NCI-H146 treated with DMSO at 0.1 percent for 48 hours (cell line): ENCODE measurements around the gene SPTBN1.

Experiments used
- DNase-seq: peaks from one replicate; lab custom pipeline; 2025; ENCODE audit not compliant: unreplicated experiment; lab: John Stamatoyannopoulos, UW

Gene SPTBN1

DNA sequence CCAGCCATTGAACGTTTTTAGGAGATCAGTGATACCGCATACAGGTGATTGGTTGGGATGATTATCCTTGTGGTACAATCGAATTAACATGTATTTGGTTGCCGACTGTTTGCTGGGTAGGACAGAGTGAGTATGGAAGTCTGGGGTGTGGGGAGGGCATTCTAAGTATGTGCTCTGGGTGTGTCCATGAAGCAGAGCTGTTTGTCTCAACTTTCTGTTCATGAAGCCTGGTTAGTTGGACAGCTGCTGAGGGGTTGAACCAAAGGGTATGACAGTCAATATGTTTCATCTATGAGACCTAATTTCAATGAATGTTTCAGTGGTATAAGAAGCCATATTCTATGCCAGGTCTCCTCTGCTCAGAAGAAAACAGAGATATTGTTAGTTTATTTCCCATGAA is 21.9 kb upstream of the SPTBN1 start:
- DNase-seq, result no peak

DNA sequence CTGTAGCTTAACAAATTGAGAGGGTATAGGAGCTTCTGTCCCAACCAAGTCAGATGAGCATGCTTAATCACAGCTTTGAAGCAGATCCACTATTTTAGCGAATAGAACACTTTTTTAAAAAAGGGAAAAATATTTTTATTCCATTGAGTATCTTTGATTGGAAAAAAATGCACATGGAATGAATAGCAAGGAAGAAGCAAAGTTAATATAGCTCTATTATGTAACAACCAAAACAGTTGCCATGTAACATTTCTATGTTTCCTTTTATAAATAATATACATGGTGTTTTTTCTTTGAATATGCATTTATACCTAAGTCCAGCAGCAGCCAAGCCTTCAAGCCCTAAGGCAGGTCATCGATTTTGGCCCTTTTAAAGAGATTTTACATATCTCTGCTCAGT is 21.4 kb upstream of the SPTBN1 start:
- no peak for DNase-seq

DNA sequence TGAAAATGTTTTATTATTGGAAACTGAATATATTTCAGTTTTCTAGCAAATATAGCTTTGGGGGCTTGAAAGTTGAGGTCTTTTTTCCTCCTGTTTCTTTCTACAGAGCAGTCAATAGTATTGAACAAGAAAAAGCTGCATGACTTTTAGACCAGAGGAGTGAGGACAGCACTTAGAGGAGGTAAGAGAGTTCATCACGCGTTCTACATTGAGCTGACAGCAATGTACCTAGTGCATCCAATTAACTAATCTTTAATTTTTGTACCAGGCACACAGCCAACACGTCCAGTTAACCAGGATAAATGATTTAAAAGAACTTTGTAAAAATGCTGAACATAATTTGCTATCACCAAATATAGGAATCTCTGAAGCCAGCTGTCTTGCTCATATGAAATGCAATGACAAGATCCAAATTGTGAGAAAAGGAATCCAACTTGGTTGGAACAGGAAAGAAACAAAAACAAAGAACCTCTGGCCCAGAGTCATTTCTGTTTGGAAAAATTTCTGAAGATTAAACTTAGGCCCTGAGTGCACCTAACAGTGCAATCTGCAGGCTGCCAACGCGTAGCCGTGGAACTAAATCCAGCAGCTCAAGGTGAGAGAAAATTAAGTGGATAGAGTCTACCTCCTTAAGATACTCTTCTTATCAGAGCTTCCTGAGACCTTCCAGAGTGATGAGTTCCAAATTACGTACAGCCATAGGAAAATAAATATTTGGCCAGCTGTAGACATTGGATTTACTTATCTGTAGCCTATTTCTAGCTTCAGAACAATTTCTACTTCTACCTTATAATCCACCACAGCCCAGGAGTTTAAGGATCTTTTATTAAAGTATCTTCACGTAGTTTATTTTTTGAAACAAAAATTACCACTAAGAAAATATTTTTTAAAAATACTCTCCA is 20.6 kb upstream of the SPTBN1 start:
- no peak for DNase-seq

DNA sequence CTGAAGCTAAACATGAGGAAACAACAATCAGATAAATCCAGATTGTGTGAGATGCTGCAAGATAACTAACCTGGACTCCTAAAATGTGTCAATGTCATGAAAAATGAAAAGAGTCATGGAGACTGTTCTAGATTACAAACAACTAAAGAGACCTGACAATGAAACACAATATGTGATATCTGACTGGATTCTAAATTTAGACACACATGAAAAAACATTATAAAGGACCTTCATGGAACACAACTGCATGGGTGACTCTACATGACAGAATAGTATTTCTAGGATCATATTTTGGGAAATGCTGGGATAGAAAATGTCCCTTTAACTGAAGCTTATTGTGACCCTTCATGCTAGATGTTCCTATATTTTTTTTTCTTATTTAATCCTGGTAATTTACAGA is 18.5 kb upstream of the SPTBN1 start:
- DNase-seq, result no peak

DNA sequence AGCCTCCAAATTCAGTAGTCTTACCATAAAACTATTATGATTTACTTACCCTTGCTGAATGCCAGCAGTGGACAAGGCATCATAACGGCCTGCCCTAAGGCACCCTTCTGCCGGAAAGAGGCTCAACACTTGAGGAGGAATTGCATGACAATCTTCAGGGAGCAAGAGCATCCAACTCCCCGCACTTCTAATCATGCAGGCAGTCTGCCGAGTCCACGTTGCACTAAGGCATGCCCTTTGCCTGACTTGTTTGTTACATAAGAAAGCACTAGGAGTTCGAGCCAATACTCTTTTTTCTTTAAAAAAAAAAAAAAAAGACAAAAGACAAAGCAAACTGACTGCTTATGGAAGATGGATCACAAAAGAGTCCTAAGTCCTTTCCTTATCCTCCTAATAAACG is 17.9 kb upstream of the SPTBN1 start:
- DNase-seq, result no peak

DNA sequence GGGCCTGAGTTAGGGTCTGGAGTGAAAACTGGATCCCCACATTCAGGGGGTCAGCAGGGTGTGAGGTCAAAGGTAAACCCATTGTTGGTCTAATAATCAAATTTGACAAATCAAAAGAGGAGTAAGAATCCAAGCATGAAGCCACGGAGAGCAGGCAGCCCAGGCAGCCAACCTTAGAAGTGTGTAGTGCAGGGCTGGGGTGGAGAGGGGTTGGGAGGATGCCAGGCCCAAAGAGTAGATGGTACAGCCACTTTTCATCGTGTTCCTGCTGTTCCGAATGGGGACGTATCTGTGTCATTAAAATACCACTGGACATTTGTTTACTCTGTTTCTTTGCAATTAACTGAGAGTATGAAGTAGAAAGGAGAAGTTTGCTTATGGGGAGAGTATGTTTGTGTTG is 16.5 kb upstream of the SPTBN1 start:
- DNase-seq, result no peak

DNA sequence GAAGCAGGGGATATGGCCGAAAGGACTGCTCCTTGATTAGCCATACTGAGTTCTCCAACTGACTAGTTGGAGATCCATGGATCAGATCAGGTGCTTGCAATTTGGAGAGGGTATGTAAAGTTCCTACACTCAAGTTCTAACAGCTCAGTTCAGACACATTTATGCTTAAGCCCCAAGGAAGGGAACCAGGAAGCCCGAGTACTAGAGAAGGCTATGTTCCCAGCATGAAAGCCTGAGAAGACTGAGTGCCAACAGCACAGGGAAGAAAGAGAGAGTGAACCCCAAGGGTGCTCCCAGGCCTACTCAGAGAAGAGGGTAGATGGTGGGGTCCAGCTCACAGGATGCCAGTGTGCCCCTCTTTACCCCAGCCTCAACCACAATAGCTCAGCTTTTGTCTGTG is 16.1 kb upstream of the SPTBN1 start:
- DNase-seq, result no peak

DNA sequence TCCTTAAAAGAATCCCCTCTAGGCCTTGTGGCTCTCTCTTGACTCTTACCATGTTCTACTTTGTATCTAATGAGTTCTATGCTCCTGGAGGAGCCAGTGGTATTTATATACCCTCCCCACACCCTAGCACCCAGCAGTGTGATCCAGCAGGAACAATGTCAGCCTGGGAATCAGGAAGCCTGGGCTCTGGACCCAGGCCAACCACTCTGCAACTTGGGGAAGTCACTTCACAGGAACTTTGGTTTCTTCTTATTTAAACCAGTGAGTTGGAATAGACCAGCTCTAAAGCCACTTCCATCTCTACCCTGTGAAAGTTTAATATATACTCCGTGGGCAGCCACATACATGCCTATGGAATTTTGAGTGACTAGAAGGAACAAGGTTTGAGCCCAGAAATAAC is 11.6 kb upstream of the SPTBN1 start:
- DNase-seq, result no peak

DNA sequence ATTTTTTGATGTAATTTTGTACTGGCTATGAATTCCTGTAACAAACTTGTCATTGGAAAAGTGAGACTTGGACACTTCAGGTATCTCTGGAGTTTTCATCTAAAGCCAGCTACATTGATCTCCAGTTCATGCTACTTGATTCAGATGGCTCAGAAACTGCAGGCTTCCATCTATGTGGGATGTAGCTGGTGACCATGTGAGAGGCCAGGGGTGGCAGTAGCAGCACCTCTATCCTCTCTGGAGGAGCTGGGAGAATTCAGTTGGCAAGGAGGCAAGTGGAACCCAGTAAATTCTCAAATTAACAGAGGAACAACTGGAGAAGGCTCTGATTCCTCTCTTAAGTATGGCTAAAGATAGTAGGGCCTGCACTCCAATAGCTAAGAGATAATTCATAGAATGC is 10.0 kb upstream of the SPTBN1 start:
- no peak for DNase-seq

DNA sequence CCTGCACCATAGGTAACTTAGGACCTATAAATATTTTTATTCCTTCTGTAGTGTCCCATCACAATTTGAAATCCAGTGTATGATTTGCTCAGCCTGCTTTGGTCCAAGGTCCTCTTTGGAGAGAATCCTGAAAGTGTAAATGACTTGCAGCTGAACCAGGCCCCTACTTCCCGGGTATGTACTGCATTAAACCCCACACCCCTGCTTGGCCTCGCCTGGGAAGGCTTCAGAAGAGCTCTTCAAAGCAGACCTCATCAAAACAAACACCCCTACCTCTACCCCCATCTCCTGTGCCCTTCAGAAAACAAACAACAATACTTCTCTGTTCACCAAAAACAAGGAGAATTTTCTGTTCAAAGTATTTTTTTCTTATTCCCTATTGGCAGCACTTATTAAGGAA is 9.5 kb upstream of the SPTBN1 start:
- no peak for DNase-seq

DNA sequence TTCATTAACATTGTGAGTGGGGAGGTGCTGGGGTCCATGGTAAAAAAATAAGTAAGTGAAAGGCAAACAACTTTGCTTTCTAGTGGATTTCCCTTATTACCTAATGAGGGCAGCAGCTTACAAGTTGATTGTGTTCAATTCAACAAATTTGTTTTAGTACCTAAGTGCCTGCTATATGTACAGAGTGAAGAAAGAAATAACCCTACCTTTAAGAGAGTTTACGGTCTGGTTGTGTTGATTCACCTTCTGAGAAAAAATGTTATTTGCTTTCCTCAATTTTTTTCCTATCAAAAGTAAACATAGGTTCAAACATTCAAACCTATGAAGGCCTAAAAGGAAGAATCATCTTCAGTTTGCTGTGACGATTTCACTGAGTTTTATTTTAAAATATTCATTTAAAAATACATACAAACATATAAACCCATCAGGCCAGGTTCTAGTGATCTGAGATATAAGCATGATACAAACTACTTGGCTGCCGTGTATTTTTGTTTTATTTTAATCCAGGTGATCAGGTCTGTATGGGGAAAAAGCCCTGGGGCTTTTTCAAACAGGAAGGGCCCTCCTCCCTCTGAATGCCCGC is 1.5 kb upstream of the SPTBN1 start:
- peak; percentile 44 for DNase-seq

DNA sequence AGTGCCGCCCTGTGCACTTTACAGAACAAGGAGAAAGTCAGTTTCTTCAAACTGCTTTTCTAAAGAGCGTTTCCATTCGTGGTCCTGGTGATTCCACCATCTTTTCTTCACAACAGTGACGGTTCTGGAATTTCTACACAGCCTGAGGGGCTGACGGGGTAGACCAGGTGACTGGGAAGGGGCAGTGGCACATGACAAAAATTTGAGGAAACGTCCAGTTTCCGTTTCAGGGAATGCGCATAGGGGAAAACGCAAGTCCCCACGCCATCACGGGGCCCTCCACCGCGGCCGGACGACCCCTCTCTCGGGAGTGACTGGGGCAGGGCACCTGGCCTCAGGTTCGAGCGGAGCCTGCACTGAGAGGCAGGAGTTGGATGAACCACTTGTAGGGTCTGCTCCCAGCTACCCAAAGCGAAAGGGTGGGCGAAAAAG is 980 bp upstream of the SPTBN1 start:
- no peak for DNase-seq

DNA sequence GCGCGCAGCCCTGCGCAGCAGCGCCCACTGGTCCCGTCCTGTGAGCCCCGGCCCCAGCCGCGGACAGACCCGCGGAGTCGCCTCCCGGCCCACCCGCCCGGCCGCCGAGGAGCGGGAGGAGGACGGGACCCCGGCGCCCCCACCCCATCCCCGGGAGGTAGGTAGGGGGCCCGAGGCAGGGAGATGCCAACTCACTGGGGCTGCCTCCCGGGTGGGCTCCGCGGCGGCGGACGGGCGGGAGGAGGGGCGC is 160 bp downstream of the SPTBN1 start:
- DNase-seq, result no peak

DNA sequence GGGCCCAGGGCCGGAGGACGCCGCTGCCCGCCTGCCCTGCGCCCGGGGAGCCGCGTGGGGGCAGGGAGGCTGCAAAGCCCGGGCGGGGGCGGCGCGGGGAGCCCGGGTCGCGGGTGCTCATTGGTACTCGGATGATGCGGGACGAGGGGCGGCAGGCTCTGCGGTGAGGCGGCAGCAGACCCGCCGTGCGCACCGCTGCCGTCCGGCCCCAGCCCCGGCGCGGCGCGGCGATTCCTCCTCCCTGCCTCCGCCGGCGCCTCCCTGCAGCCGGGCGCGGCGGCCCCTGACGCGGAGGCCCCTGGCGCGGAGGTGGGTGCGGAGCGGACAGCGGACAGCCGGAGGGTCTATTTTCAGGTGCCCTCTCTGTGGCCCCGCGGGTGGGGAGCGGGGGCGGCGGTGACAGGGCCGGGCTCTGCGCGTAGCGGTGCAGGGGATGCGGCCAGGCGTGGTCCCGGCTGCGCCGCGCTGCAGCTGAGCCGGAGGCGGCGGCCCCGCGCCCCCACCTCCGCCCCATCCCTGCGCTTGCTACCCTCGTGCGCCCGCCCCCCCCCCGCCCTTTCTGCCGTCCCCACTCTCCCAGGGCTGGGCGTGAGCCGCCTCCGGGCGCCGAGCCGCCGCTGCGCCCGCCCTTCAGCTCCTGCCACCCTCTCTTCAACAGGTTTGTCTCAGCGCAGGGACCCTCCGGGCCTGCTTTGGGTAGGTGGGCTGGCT is 640 bp downstream of the SPTBN1 start:
- DNase-seq, result peak; percentile 35

DNA sequence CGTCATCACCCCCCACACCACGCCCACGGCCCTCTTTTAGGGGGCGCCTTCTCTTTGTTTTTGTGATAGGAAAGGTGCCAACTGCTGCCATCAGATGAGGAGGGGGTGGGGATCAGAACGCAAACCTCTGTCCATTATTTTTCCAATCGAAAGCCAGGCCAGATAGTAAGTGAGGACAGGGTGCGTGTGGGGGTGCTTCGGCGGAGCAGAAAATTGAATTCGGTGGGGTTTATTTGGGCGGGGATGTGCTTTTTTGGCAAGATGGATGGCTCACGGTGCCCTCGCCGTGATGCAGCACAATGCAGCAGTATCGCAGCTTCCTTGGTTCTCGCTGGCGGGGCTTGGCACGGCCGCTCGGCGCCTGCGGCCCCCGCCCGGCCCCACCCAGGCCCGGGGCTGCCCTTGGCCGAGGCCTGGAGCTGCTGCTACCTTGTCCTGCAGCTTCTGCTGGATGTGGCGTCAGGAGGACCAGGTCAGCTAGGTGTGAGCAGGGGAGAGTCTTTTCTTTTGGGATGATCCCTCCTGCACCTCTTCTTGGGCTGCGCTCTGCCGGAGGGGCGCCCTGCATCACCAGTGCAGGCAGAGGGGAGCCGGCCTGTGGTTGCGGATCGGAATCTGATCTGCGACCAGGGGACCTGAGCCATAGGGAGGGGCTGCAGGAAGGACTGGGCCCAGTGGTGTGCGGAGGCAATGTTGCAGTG is 1.3 kb downstream of the SPTBN1 start:
- peak; percentile 35 for DNase-seq

DNA sequence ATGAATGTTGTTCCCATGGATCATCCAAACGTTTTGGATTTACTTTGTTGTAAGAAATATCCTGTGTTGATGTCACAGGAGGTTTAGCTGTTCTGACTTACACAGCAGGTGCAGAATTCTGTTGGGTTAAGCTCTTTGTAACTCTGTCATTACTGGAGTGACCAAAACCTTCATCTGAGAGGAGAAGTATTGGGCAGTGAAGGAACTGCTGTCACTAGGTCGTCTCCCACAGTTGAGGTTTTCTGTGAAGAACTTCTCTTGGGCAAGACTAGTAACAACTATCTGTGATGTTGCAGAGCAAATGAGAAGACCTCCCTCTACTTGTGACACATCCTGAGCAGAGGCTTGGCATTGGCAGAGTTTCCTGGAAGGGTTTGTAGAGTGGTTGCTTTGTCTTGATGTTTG is 2.9 kb downstream of the SPTBN1 start:
- DNase-seq, result no peak

DNA sequence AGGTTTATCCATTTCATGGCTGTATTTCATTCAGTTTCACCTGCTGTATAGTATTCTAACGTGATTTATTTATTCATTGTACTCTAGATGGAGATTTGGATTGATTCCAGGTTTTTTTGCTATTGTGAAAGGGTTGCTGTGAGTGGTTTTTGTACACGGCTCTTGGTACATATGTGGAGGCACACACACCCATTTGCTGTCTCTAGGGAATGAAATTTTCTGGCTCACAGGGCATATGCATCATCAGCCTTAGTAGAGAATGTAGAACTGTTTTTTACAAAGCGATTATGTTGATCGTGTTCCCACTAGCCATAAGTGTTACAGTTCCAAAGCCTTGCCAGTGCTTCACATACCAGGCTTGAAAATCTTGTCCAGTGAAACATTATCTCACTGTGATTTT is 5.1 kb downstream of the SPTBN1 start:
- DNase-seq, result no peak

DNA sequence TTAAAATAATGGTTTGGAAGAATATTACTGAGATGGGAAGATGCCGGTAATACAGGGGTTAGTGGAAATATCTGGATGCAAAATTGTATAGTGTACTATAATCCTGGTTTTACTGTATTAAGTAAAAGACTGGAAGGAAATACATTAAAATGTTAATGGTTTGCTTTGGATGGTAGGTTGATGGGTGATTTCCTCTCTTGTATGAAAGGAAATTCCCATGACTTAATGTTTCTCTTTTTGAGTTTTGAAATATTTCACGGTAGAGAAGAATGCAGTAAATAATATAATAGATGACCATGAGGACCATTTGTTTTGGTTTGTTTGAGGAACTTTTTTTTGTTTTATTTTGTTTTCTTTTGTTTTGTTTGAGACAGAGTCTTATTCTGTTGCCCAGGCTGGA is 8.2 kb downstream of the SPTBN1 start:
- DNase-seq, result no peak

DNA sequence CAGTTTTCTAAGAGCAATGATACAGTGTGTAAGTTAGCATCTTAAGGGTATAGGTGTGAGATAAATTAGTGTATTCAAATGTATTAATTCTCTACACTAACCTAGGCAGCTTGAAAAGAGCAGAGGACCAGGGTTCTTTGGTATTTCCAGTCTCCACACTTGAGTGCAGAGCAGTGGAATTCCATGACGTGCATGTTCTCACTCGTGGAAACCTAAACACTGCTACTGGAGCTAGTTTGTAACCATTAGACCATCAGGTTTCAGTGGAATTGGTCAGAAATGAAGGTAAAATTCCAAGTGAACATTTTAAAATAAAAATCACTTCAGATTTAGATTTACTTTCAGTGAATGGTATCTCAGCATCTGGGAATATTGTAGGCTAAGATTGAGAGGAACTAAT is 9.0 kb downstream of the SPTBN1 start:
- DNase-seq, result no peak

DNA sequence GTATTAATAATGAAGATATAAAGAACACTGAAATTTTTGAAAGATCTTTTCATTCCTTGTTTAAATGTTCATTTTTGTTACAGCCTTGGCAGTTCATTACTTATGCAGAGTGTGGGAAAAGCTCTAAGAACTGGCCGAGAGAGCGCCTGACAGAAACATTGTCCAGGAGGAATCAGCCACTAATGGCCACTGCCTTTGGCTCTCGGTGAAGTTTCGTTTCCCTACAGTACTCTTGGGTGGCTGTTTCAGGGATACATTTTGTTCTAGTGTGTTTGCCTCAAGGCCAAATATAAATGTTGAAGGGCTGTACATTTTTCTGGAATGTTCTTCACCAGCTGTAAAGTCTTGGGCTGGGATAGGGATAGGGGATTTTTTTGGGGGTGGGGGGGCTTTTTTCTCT is 10.7 kb downstream of the SPTBN1 start:
- DNase-seq, result no peak

DNA sequence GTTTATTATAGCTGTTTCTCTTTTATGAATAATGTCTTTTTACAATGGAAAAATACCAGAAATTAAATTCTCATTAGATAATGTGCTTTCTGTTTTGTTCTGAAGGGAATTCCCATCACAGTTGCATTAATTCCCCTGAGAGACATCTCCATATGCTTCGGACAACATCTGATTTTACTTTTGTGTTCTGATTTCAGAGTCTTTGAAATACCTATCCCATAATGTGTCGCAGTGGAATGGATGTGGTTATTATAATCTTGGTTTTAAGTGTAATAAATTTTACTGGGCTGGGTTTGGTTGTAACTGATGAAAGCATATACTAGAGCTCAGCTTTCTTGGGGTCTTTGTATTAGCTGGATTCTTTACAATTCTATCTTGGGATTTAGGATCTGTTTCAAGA is 12.5 kb downstream of the SPTBN1 start:
- DNase-seq, result no peak
